Epithelial cell of esophagus (primary cell): ENCODE data around the gene ATP8B4.
A peak's percentile ranks its signal among the peaks of the same experiment; 100 is the strongest.

ENCODE experiments used
- DNase-seq: peaks from one replicate; pipeline ENCODE4 v3.0.0; 2010; ENCODE audit warnings: low read depth
- H3K4me3 ChIP-seq: 2 replicates; pipeline ENCODE4 v1.5.1; 2011; ENCODE audit warnings: mild to moderate bottlenecking, low read length, control low read depth
- CTCF ChIP-seq: IDR thresholded peaks from 2 replicates; pipeline ENCODE4 v1.5.1; 2011; ENCODE audit warnings: low read depth, mild to moderate bottlenecking, low read length, control low read depth, inconsistent platforms; ENCODE audit not compliant: insufficient read depth; ENCODE audit errors: missing control alignments

Gene ATP8B4

GRCh38 chr15:49908236-49908932 lies 210.6 kb downstream of the ATP8B4 start:
- no peak for TF ChIP-seq CTCF
- H3K4me3 ChIP-seq: no peak overlapping the region
- DNase-seq: no peak

GRCh38 chr15:49906966-49907365 lies 212.1 kb downstream of the ATP8B4 start:
- DNase-seq: no peak
- no peak overlapping the region for H3K4me3 ChIP-seq
- TF ChIP-seq CTCF: no peak

- DNase-seq: no peak
These were observed 213.8 kb downstream of the ATP8B4 start for GRCh38 chr15:49905221-49905620.

GRCh38 chr15:49904296-49904695 lies 214.7 kb downstream of the ATP8B4 start:
- no peak for DNase-seq
- no peak overlapping the region for H3K4me3 ChIP-seq
- no peak for TF ChIP-seq CTCF

More at GRCh38 chr15:49905221-49905620, 213.8 kb downstream of the ATP8B4 start:
- no peak for TF ChIP-seq CTCF
- H3K4me3 ChIP-seq: no peak overlapping the region

- DNase-seq: no peak
- TF ChIP-seq CTCF: no peak
- no peak overlapping the region for H3K4me3 ChIP-seq
These were observed 216.1 kb downstream of the ATP8B4 start for GRCh38 chr15:49902685-49903501.

- H3K4me3 ChIP-seq: no peak overlapping the region
- DNase-seq: peak; percentile 41
- peak; percentile 44 for TF ChIP-seq CTCF
These were observed 216.9 kb downstream of the ATP8B4 start for GRCh38 chr15:49901996-49902684.
